ENCODE measurements around the gene ADAM15.

- no peak for TF ChIP-seq CTCF (IDR thresholded peaks at IDR 0.05)
- TF ChIP-seq POLR2AphosphoS5 (IDR thresholded peaks at IDR 0.05) = no peak
Observed at GRCh38 chr1:155080312-155081228, 29.5 kb downstream of the ADAM15 start.

All from breast epithelium (tissue), 3 donors.